ENCODE results near the gene GOLGA8S.
"Not testable (repeated sequence)": the region's sequence is repeated elsewhere in the genome, so short reads cannot be mapped to it uniquely, and the experiment has no call there.

The GOLGA8S gene, protein sequence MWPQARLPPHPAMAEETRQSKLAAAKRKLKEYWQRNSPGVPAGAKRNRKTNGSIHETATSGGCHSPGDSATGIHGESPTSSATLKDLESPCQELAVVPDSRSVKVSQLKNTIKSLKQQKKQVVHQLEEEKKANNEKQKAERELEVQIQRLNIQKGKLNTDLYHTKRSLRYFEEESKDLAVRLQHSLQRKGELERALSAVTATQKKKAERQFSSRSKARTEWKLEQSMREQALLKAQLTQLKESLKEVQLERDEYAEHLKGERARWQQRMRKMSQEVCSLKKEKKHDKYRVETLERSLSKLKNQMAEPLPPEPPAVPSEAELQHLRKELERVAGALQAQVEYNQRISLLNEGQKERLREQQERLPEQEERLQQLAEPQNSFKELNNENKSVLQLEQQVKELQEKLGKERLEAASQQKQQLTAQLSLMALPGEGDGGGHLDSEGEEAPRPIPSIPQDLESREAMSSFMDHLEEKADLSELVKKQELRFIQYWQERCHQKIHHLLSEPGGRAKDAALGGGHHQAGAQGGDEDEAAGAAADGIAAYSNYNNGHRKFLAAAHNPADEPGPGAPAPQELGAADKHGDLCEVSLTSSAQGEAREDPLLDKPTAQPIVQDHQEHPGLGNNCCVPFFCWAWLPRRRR

DNA sequence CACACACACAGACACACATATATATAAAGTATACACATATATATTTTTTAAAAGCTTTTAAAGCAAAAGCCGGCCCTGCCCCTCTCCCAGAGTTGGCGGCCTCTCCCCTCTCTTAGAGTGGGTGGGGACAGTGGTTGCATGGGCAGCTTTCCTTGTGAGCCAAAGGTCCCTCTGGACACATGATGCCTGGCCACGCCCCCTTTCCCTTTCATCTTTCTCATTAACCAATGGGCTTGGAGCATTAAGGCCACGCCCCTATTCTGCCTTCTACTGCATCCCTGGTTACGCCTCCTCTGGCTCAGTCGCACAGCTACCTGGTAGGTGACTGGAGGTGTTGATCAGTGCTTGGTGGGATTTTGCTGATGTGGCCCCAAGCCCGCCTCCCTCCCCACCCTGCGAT, at the start of gene GOLGA8S:
Gene GOLGA8S (plus strand): TSS at position 301 of the 400 bp plus-strand sequence. CDS start 62 bp downstream, at position 363.
- DNase-seq (ENCODE audit: low read depth), result not testable (repeated sequence)

DNA sequence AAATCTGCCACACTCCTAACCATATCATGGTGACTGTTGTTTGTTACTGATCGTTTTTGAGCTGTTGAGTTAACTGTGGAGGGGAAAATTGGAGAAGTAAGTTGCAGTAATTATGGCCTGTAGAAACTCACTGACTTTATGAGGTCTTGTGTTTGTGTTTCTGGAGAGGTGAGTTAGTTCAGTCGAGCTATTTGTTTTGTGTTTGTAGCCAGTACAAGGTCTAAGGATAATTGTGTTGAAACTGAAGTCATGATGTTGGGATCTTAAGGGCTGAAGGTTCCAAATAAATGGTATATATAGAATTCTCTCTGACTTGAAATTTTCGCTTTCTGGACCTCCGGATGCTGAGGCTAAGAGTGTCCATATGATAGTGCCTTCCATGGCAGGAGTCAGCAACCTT, 49.7 kb upstream of the GOLGA8S start:
- not testable (repeated sequence) for DNase-seq (ENCODE audit: low read depth)

DNA sequence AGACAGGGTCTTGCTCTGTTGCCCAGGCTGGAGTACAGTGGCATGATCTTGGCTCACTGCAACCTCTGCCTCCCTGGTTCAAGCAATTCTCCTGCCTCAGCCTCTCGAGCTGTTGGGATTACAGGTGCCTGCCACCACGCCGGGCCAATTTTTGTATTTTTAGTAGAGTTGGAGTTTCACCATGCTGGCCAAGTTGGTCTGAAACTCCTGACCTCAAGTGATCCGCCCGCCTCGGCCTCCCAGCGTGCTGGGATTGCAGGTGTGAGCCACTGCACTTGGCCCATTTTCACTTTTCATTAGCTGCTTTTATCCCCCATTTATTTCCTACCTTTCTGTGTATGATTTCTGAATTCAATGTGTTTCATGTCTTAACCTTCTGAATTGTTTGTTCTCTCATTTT, 48.6 kb upstream of the GOLGA8S start:
- not testable (repeated sequence) for DNase-seq (ENCODE audit: low read depth)

DNA sequence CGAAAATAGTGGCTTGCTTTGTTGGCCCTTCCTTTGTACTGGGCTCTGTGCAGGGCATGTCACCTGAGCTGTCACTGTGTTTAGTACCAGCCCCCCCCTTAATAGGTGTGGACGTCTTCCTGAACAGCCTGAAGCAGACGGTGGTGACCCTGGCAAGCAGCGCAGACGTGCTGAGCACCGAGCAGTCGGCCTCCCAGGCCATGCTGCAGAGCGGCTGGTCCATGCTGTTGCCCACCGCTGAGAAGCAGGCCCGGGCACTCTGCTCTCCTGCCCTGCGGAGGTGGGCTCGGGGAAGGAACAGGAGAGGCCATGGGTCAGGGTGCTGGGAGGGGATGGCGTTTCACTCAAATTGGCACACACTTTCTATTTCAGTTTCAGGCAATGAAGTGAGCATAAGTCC, 43.3 kb upstream of the GOLGA8S start:
- DNase-seq (ENCODE audit: low read depth), result not testable (repeated sequence)

DNA sequence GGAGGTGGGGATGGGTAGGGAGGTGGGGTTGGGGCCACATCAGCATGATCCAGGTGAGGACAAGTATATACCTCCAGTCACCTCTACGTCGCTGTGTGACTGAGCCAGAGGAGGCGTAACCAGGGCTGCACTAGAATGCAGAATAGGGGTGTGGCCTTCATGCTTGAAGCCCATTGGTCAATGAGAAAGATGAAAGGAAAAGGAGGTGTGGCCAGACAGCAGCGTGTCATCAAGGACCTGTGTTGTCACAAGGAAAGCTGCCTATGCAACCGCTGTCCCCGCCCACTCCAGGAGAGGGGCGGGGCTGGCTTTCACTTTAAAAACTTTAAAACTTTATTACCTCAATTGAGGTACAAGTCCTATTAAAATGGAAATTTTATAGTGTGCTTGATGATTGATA, 20.5 kb upstream of the GOLGA8S start, which contains the start of gene GOLGA6L26:
Gene GOLGA6L26 (minus strand): TSS at position 101 of the 400 bp plus-strand sequence. CDS start 61 bp downstream, at position 40.
- not testable (repeated sequence) for DNase-seq (ENCODE audit: low read depth)

DNA sequence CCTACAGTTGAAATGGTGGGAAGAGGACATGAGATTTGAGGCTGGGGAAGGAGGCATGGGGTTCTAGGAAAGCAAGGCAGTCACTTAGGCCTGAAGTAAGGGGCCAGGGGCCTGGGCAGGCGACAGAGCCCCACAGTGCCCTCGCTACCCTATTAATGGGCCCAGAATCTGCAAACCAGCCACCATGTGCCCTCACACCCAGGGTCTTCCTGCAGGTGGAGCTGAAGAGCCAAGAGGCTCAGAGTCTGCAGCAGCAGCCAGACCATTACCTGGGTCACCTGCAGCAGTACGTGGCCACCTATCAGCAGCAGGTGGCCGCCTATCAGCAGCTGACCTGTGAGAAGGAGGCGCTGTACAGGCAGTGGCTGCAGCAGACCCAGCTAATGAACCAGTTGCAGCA, 8.1 kb downstream of the GOLGA8S start:
- DNase-seq (ENCODE audit: low read depth), result not testable (repeated sequence)

DNA sequence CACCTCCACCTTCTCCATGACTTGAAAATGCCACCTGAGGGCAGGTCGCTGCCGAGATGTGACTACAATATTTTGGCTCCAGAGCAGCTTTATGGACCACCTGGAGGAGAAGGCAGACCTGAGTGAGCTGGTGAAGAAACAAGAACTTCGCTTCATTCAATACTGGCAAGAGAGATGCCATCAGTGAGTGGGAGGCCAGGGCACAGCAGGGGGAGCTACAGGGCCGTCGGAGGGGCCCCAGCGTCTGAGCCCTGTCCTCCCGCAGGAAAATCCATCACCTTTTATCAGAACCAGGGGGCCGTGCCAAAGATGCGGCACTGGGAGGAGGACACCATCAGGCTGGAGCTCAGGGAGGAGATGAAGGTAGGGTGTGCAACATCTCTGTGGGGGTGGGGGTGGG, 9.7 kb downstream of the GOLGA8S start:
- not testable (repeated sequence) for DNase-seq (ENCODE audit: low read depth)

DNA sequence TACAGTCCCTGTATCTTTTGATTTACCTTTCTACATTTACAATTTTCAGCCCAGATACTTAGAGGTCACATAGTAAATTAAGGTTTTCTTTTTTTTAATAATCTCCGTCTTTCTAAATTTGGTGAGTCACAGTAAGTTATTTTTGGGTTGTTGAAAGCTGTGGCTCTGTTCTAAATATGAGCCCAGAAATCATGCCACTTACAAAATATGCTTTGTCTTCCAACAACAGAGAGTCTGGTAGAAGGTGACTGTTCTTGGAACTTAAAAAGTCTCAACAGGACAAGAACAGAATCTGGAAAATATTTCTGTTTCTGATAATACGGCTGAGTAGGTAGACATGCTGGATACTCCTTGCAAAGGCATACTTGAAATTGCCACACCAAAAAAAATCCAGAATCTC, 16.0 kb downstream of the GOLGA8S start:
- no peak for DNase-seq (ENCODE audit: low read depth)

DNA sequence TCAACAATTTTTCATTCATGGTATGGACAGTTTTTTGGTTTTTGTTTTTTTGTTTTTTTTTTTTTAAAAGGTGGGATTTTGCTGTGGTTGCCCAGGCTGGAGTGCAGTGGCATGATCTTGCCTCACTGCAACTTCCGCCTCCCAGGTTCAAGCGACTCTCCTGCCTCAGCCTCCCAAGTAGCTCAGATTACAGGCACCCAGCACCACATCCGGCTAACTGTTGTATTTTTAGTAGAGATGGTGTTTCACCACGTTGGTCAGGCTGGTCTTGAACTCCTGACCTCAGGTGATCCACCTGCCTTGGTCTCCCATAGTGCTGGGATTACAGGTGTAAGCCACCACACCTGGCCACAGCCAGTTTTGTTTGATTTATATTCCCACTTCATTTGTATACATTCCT, 16.6 kb downstream of the GOLGA8S start:
- DNase-seq (ENCODE audit: low read depth), result not testable (repeated sequence)

DNA sequence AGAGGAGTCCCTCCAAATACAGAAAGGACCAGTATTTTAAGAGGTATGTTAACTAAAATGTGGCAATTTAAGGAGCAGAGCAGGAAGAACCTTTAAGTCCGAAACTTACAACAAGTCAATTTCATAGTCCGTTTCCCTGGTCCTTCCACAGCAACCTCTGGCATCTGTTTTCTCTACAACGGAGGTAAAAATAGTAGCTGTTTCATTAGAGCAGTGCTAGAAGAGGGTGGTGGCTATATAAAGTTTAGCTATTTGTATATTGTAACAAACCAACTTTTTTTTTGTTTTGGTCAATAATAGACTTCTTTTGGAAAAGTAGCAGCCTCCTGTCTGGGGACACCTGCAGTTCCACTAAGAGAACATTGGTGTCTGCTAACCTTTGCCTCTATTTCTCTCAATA, 17.3 kb downstream of the GOLGA8S start:
- not testable (repeated sequence) for DNase-seq (ENCODE audit: low read depth)

DNA sequence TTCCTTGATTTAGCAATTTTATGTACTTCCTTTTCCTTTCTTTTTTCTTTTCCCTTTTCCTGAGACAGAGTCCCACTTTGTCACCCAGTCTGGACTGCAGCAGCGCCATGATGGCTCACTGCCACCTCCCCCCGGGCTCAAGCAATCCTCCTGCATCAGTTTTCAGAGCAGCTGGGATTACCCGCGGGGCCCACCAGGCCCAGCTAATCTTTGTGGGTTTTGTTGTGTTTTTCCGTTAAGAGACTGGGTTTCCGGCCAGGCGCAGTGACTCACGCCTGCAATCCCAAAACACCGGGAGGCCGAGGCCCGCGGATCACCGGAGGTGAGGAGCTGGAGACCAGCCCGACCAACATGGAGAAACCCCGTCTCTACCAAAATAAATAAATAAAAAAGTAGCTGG, 17.7 kb downstream of the GOLGA8S start:
- peak; percentile 42 for DNase-seq (ENCODE audit: low read depth)

DNA sequence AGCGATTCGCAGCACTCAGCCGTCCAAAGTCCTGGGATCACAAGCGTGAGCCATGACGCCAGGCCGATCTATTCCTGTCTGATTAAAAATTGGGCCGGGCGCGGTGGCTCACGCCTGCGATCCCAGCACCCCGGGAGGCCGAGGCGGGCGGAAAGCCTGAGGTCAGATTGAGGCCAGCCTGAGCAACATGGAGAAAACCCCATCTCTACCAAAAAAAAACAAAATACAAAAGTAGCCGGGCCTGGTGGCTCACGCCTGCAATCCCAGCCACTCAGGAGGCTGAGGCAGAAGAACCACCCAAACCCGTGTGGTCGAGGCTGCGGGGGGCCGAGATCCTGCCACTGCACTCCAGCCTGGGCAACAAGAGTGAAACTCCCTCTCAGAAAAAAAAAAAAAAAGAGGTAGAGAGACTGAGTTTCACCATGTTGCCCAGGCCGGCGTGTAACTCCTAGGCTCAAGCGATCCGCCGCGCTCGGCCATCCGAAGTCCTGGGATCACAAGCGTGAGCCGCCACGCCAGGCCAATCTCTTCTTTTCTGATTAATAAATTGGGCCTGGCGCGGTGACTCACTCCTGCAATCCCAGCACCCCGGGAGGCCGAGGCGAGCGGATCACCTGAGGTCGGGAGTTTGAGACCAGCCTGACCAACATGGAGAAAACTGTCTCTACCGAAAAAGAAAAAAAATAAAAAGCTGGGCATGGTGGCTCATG, 18.5 kb downstream of the GOLGA8S start:
- not testable (repeated sequence) for DNase-seq (ENCODE audit: low read depth)

DNA sequence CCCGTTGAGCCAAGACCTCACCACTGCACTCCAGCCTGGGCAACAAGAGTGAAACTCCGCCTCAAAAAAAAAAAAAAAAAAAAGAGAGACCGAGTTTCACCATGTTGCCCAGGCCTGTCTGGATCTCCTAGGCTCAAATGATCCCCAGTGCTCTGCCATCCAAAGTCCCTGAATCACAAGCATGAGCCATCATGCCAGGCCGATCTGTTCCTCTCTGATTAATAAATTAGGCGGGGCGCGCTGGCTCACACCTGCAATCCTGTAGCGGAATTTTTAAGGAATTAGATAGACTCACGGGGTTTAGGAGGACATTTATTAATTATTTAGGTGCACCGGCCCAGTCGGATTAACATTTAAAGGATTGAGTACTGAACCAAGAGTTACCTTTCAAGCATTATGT, 19.7 kb downstream of the GOLGA8S start:
- DNase-seq (ENCODE audit: low read depth), result not testable (repeated sequence)

DNA sequence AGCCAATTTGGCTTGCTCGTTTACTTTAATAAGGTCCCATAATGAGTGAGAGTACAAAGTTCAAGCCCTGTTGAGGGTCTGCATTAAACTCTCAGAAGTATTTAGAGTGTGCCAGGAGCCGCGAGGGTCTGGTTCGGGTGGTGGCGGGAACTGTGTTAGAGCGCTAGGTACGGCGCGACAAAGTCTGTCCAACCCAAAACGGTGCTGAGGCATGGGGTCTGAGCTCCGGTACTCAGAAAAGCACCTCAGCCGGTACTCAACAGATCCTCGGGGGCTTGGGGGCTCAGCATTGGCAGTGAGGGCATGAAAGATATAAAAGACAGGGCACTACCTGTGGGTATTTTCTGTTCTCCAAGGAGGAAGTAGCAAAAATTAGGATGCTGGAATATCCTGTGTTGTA, 24.4 kb downstream of the GOLGA8S start:
- DNase-seq (ENCODE audit: low read depth), result not testable (repeated sequence)

DNA sequence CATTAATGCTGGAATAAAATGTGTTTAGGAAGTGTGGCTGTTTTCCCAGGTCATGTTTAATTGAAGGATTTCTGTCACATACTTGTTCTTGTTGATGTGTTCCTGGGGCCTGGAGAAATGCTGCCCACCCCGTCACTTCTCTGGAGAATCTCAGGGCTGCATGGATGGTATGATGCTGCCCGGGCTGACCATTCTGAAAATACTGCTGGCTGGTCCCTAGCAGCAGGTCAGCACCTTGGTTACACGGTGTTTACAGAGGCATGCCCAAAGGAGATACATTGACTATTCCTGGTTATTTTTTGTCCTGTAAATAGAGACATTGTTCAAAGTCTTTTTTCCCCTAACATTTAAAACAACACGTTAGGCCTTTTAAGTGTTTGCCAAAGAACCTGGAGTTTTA, 26.2 kb downstream of the GOLGA8S start:
- DNase-seq (ENCODE audit: low read depth), result not testable (repeated sequence)

DNA sequence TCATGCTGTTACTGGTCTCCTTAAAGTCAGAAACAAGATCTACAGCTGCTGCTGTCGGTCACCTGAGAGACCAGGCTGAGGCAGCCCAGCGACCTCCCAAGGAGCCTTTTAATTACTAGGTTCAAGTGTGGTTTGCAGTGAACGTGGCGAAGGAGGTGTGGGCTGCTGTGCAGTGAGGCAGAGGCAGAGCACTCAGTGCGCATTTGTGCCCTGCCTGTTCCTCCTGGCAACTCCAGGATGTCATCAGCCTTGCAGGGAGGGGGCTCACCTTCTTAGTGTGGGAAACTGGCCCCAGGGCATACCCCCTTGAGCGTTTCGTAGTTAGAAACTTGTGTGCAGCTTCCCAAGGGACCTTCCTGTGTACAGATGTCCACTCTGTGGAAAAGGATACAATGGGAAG, 26.6 kb downstream of the GOLGA8S start:
- not testable (repeated sequence) for DNase-seq (ENCODE audit: low read depth)

DNA sequence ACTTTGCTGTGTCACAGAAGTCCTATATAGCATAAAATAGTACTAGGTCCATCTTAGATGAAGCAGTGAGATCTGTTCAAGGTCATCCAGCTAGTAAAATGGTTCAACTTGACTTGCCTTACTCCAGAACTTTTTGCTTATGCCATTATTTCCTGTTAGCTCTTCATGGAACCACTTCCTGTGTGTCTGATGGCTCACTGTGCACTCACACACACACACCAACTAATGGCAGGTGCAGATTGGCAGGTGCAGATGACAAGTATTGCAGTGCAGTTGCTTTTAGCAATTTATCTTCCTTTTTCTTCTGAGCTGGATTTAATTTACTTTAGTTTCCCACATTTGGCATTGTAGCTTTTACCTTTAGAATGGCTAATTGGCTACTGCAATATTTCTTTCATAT, 29.8 kb downstream of the GOLGA8S start:
- no peak for DNase-seq (ENCODE audit: low read depth)

DNA sequence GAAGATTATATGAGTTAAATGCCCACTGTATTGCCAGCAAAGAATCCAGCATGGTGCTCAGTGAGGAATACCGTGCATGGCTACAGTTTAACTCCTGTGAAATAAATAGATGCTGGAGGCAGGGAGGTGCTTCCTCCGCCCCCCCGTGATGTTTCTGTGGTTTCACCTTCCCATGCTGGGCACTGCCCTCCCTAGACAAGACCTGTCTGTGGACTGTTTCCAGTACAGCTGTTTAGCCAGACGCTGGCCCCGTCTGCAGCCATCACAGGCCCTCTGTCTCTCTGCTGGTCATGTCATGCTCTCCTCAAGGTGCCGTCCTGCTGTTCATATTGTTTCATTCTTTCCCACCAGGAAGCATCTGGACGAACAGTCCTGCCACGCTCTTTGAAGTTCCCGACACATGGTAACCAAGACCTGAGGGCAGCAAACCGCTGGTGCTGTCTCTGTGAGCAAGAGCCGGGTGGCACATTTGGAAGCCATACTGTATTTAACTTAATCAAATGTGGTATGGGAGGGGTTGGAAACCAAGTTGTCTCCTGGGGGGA, 31.4 kb downstream of the GOLGA8S start:
- no peak for DNase-seq (ENCODE audit: low read depth)

DNA sequence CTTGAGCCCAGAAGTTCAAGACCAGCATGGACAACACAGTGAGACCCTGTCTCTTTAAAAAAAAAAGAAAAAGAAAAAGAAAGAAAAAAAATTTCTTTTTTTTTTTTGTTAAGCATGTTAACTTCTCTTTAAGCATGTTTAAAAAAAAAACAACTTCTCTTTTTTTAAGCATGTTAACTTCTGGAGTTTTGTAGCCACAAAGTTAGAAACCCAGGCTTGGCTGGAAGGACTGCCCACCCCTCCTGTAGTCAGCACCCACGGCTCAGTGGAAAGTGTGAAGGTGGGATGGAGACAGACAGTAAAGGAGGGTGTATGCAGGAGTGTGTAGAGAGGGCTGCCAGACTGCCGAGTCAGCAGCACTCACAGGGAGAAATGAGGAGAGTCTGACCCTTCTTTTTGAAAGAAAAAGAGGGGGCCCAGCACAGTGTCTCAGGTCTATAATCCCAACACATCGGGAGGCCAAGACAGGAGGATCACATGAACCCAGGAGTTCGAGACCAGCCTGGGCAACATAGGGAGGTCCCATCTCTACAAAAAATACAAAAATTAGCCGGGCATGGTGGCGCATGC, 33.2 kb downstream of the GOLGA8S start:
- DNase-seq (ENCODE audit: low read depth), result no peak

DNA sequence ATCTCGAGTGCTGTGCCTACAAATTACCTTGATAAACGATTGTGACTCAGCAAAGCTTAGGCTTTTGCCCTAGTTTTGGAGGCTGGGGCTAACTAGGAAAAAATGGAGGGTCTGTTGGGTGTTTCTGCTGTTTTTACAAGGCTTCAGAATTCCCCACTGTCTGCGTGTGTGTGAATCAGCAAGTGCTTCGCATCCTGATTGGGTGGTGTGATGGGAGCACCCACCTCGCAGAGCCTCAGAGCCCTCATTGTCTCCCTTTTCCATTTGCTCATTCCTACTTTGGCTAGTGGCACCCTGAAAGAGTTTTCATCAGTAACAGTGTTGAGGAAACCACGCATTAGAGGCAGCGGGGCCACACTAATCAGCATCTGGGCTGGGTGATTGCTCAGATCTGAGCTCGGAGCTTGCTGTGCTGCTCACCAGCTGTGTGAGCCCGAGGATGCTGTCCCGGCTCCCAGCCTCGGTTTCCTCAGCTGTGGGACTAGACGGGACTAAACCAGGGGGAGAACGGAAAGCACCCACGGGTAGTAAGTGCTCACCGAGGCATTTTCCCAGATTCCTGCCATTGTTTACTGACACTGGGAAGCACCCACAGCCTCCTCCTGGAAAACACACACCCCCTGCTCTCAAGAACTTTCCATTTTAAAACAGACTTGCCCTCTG, 40.6 kb downstream of the GOLGA8S start:
- DNase-seq (ENCODE audit: low read depth), result no peak

DNA sequence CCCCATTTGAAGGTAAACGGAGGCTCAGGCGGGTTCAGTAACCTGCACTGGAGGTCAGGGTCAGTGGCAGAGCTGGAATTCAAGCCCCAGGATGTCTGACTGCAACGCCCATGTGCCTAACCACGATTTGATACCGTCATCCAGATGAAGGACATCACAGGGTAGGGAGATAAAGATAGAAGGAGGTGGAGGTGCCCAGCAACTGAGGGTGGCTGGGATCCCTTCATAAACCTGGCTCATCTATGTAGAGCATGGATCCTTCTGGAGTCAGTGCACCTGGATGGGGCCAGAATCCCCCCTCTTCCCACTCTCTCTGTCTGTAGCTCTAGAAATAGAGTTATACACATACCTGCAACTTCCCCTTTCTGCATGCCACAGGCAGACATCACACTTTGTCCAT, 41.3 kb downstream of the GOLGA8S start:
- DNase-seq (ENCODE audit: low read depth), result no peak
